HG03045 (cell line): ENCODE results near the gene CLCN1.

Experiments
- ATAC-seq: cut with Tn5 transposase; IDR thresholded peaks from one replicate; pipeline ENCODE4 v1.9.1; 2021; ENCODE audit warnings: mild to moderate bottlenecking, moderate library complexity; ENCODE audit not compliant: unreplicated experiment

The CLCN1 gene

GRCh38 chr7:143292876-143293275, 23.0 kb upstream of the CLCN1 start:
- no peak for ATAC-seq

GRCh38 chr7:143295870-143296269, 20.0 kb upstream of the CLCN1 start:
- ATAC-seq: no peak

- no peak for ATAC-seq
Observed at GRCh38 chr7:143296686-143297085, 19.2 kb upstream of the CLCN1 start.

GRCh38 chr7:143299346-143299745, 16.6 kb upstream of the CLCN1 start:
- ATAC-seq: no peak

- ATAC-seq: no peak
Observed at GRCh38 chr7:143299840-143300239, 16.1 kb upstream of the CLCN1 start.

GRCh38 chr7:143300959-143301935, 14.7 kb upstream of the CLCN1 start:
- ATAC-seq: no peak

- no peak for ATAC-seq
Observed at GRCh38 chr7:143303733-143304132, 12.2 kb upstream of the CLCN1 start.

GRCh38 chr7:143304938-143305337, 11.0 kb upstream of the CLCN1 start:
- ATAC-seq: no peak

GRCh38 chr7:143305423-143306070, 10.4 kb upstream of the CLCN1 start:
- ATAC-seq: no peak

GRCh38 chr7:143308632-143309031, 7.3 kb upstream of the CLCN1 start:
- ATAC-seq: no peak

- no peak for ATAC-seq
Observed at GRCh38 chr7:143314127-143314526, 1.8 kb upstream of the CLCN1 start.

GRCh38 chr7:143316492-143316891, 581 bp downstream of the CLCN1 start:
- ATAC-seq: no peak

- ATAC-seq: no peak
Observed at GRCh38 chr7:143318661-143319060, 2.8 kb downstream of the CLCN1 start.

- ATAC-seq: no peak
Observed at GRCh38 chr7:143320620-143321019, 4.7 kb downstream of the CLCN1 start.

GRCh38 chr7:143321242-143321641, 5.3 kb downstream of the CLCN1 start:
- no peak for ATAC-seq

GRCh38 chr7:143321734-143322133, 5.8 kb downstream of the CLCN1 start:
- ATAC-seq: no peak

GRCh38 chr7:143322760-143323633, 7.1 kb downstream of the CLCN1 start:
- no peak for ATAC-seq

GRCh38 chr7:143323653-143324052, 7.7 kb downstream of the CLCN1 start:
- ATAC-seq: no peak

GRCh38 chr7:143325240-143325639, 9.3 kb downstream of the CLCN1 start:
- ATAC-seq: no peak

GRCh38 chr7:143327903-143328302, 12.0 kb downstream of the CLCN1 start:
- no peak for ATAC-seq
